NCI-H187 treated with DMSO at 0.1 percent for 48 hours (cell line): ENCODE measurements around the gene PRELID2.
"Not testable (repeated sequence)": the region's sequence is repeated elsewhere in the genome, so short reads cannot be mapped to it uniquely, and the experiment has no call there.

Experiments used
- DNase-seq: peaks from one replicate; lab custom pipeline; 2025; lab: John Stamatoyannopoulos, UW

The PRELID2 gene

GRCh38 chr5:145838276-145838675 lies 3.1 kb upstream of the PRELID2 start:
- DNase-seq: no peak

GRCh38 chr5:145836241-145836640 lies 1.1 kb upstream of the PRELID2 start:
- not testable (repeated sequence) for DNase-seq

DNA sequence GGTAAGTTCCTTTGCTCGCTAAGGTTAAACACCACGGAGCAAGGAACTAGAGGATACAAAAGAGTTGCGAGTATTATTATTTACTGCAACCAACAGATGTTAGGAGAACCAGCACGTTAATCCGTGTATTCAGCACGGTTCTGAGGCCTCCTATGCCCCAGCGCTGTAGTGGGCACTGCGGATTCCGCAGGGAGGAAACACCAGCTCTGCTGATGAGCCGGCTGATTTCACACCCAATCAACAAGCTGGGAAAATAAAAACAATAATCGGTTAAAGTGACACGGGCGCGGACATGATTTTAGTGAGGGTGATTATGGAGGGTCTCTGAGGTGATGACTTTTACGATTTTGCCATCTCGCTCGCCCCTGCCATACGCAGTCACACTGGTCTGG lies 702 bp upstream of the PRELID2 start:
- no peak for DNase-seq

DNA sequence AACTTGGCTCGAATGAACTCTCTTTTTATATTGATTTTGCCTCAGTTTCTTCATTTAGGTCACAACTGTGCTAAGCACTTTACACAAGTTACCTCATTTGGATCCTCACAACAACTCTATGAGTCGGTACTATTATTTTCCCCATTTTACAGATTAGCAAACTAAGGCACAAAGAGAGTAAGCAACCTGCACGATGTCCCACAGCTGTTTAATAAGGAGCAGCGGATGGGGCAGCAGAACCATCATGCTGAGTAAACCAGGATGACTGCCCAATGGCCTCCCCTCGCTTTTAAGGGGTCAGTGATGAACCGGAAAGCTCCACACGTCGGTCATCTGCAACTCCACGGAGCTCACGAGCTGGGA lies 607 bp downstream of the PRELID2 start:
- DNase-seq: no peak

GRCh38 chr5:145833631-145834200 lies 1.4 kb downstream of the PRELID2 start:
- DNase-seq: no peak

DNA sequence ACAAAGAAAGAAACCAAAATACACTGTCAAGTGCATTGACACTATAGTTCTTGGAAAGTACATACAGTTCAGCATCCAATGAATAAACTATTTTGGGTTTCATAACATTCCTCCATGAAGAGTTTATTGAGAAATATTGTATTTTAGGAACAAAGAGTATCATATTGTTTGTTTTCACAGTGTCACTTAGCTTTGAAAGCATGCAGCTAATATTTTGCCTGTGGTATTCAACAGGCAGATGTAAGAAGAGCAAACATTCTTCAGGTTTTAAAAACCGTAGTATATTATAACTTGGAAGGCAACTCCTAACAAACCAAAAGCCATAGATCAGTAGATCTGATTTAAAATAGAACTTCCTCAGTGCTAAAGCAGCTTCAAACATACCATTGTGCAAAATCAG lies 4.5 kb downstream of the PRELID2 start:
- DNase-seq: no peak

DNA sequence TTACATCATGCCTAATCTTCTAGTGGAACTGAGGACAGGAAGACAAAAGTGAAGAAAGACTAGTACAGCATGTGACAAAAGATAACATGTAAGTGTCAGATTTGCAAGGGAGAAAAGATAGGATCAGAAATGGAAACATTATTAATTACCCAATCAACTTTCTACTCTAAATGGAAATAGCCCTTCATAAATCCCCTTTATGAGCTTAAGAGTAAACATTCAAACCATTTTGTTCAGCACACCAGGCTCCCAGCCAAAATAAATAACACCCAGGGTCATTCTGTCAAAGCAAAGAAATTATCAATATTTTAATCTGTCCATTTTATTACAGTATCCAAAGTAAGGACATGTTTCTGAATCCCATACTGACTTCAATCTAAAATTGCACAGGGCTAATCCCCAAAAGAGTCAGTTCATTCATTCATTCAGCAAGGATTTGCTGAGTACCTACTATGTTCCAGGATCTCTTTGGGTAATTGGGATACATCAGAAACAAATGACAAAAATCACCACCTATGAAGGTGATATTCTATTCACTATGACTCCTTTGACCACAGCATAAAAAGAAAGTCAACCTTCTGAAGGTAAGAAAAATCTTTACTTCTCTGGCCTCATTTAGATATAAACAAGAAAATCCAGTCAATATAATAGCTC lies 5.3 kb downstream of the PRELID2 start:
- DNase-seq: no peak

- no peak for DNase-seq
Observed at GRCh38 chr5:145826895-145827674, 8.1 kb downstream of the PRELID2 start.

GRCh38 chr5:145825751-145826180 lies 9.4 kb downstream of the PRELID2 start:
- DNase-seq: no peak

DNA sequence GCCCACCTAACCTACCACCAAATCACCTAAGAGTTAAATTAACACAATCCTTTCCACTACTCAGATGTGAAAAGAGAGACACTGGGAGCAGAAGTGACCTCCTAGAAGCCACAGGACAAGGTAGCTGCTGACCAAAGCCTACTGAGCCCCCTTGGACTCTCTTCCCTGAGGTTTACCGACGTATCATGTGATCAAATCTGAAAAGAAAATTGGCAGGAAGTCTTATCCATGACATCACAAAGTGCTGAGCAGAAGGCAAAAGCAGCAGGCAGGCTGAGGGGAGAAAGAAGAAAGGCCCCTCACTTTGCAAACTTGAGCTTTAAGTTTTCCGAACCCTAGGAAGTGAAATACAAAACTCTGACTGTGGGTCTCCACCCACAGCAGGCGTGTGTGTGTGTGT lies 11.1 kb downstream of the PRELID2 start:
- no peak for DNase-seq

DNA sequence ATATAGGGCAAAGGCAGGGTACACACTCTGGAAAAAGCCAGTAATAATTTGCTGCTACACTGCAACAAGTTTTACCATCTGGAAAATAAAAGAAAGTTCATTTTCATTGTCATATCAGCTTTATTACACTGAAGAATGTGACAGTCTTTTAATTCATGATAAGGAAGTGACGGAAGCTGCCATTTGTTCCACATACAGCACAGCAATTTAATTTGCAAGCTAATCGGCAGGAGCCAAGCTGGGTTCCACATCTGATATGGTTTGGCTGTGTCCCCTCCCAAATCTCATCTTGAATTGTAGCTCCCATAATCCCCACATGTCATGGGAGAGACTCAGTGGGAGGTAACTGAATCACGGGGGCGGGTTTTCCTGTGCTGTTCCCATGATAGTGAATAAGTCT lies 16.5 kb downstream of the PRELID2 start:
- no peak for DNase-seq

DNA sequence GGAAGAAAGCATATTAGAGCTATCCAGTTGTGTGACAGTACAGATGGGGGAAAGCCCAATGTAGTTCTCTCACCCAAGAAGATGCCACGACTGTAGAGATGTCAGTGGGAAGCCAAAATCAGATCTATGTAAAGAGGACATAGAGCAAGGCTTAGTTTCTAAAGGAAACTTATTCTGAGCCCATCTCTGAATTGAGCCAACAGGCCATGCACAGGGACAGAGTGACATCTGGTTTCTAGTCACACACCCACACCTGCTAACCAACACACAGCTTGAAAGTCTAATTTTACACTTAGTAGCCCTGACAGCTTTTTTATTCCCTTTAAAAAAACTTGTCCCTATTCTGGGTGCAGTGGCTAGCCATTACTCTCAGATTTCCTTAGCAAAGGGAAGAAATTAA lies 22.3 kb downstream of the PRELID2 start:
- DNase-seq: no peak

DNA sequence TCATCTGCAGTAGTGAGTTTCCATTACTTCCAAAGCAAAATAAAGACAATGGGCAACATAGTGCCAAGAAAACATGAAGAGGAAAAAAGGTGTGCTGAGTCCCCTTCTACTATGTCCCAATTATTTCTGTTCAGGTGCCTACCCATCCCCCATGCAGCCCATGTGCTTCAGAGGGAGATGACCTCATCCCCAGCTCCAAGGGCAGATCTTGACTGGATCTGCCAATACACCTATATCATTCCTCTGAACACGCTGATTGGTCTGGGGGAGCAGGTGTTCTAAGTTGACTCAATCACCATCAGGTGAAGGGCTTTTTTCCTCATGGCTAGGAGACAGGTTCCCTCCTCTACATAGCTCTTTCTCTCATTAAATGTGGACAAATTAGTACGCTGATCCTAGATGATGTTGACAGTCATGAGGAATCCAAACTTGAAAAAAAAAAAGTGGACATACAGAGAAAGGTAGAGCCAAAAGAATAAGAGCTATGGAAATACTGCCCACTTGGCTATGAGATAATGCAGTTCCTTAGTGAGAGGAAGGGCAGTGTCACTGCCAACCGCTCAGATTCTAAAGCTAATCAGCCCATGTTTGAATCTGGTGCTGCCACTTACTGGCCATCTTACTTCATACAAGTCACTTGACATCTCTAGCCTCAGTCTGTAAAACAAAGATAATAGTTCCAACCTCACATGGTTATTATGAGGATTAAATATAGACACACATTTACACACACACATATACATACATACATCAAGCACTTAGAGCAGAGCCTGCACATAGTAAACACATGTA lies 23.1 kb downstream of the PRELID2 start:
- no peak for DNase-seq

DNA sequence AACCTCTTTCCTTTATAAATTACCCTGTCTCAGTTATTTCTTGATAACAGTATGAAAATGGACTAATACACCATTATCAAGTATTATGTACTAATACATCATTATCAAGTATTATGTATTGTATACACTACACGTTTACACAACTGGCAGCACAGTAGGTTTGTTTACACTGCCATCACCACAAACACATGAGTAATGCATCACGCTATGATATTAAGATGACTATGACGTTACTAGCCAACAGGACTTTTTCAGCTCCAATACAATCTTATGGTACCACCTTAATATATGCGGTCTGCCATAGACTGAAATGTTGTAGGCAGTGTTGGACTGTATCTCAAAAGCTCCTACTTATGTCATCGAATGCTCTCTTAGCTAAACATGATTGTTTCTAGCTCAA lies 28.2 kb downstream of the PRELID2 start:
- DNase-seq: no peak

DNA sequence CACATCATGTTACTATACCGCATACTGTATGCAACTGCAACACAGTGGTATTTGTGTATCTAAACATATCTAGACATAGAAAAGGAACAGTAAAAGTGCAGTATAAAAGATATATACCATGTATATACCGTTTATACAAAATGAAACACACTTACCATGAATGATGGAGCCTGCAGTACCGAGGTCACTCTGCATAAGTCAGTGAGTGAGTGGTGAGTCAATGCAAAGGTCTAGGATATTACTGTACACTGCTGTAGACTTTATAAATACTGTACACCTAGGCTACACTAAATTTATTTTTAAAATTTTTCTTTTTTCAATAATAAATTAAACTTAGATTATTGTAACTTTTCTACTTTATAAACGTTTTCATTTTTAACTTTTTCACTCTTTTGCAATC lies 29.3 kb downstream of the PRELID2 start:
- DNase-seq: no peak

GRCh38 chr5:145804701-145805100 lies 30.4 kb downstream of the PRELID2 start:
- DNase-seq: no peak

DNA sequence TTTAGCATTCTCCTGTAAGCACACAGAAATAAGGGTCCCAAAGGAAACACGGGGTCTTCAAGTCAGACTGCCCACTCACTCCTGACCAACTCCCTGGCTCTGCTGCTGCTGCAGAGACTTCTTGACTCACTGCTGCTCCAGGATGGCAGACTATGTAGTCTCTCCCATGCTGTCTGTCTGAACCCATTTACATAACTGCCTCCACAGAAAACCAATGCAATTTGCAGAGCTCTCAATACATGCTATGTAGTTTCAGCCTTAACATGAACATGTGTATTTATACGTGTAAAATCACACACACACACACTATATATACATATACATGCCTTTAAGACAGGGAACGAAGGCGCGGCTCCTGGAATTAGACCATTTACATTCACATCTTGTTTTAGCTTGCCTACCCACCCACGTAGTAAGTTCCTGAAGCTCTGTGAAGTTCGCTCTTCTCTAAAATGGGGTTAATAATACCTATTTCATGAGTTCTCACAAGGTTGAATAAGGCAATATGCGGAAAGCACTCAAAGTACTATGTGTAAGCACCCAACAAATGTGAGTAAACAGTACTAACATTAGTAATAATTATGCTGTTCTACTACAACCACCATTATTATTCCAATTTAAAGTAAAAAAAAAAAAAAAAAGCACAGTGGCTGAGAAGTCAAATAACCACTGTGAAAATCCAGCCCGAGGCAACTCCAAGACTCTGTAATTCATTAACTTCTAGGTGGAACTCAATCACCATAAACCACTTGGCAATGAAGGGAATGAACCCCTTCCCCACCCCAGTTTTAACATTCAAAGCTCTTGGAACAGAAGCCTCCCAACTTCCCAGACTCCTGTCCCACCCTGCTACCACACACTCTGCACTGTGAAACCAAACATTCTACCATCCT lies 31.8 kb downstream of the PRELID2 start:
- no peak for DNase-seq

DNA sequence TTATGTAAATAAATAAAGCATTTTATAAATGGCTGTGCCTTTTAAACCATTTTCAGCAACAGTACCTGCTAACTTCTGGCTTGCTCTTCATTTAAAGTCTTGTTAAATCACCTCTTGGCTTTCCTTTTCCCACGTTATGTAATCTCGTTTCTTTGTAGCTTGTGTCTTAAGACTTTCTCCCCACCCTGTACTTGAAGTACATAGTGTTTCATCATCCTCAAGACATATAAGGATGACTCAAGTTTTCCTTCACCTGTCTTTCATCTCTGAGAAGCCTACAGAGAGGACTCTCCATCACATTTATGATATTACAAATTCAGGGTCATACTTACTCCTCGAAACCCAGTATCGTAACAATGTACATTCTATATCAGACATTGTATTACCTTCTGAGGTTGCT lies 33.9 kb downstream of the PRELID2 start:
- DNase-seq: no peak

DNA sequence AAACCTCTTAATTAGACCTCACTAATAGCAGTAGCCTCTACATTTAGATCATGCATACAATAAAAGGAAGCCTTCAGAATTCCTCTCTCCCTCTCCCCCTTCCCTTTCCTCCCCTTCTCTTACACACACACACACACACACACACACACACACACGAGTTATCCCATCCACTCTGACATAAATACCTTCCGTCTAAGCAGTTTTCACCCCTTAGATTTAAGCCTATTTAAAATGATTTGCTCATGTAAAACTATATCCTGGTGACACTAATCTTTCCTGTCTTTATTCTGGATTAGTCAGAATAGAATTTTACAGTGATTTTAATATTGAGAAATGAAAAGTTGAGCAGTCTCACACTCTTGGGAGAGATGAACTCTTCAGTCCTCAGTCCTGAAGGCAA lies 35.0 kb downstream of the PRELID2 start:
- DNase-seq: no peak

DNA sequence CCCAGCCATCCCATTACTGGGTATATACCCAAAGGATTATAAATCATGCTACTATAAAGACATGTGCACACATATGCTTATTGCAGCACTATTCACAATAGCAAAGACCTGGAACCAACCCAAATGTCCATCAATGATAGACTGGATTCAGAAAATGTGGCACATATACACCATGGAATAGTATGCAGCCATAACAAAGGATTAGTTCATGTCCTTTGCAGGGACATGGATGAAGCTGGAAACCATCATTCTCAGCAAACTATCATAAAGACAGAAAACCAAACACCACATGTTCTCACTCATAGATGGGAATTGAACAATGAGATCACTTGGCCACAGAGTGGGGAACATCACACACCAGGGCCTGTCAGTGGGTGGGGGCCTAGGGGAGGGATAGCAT lies 36.6 kb downstream of the PRELID2 start:
- DNase-seq: not testable (repeated sequence)

DNA sequence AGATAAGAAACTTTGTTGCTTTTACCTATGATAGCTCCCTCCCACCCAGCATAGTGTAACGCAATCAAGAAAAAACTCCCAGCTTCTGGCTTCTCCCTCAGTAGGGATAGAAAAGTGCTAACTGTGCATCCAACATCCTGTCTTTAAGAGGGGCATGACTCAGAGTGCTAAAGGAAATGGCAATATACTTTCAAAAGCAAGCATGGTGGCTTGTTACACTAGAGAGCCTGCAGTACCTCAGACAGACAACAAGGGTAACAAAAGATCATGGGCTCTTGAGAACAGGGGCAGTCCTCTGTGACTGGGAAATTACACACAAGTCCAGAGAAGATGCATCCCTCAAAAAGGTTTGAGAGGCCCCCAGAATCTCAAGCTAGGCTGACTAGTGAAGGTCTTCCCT lies 37.8 kb downstream of the PRELID2 start:
- DNase-seq: no peak

GRCh38 chr5:145796318-145796717 lies 38.8 kb downstream of the PRELID2 start:
- no peak for DNase-seq
